OCI-LY7 (cell line): Measurements from ENCODE around the gene DNM3. TPM values are rescaled to one million over a fixed set of nuclear protein-coding genes. Genes with fewer than 3 reads are reported as not detected.

Experiments
- BruUV-seq: library from RNA; stranded (reverse); fragments of 400-500 nt; replicated peaks from 2 replicates; lab custom pipeline; 2021; lab: Mats Ljungman, UMichigan
- CTCF ChIA-PET: fragments of 300-600 bp; sonication (Branson Sonifier 250); formaldehyde crosslinking; loops from one replicate; lab custom pipeline; 2022; ENCODE audit warnings: antibody characterized with exemption; ENCODE audit not compliant: unreplicated experiment; lab: Charles Lee
- POLR2A ChIA-PET: fragments of 300-600 bp; sonication (Branson Sonifier 250); formaldehyde crosslinking; loops from one replicate; lab custom pipeline; 2022; ENCODE audit warnings: antibody characterized with exemption; lab: Charles Lee
- DNase-seq: peaks from one replicate; pipeline ENCODE4 v3.0.0-alpha.2; 2015; ENCODE audit warnings: low spot score
- H2AFZ ChIP-seq: fragments of 200-600 bp; sonication (generic), shearing (Covaris generic); 2 replicates; pipeline ENCODE4 v1.6.1; 2014; ENCODE audit warnings: mild to moderate bottlenecking, antibody characterized with exemption, low read length, moderate library complexity
- H3K27ac ChIP-seq: fragments of 200-600 bp; sonication (generic); 2 replicates; pipeline ENCODE4 v1.5.1; 2014; ENCODE audit warnings: mixed run types, low read depth, mild to moderate bottlenecking, moderate library complexity, low read length, inconsistent platforms; ENCODE audit not compliant: poor library complexity, severe bottlenecking
- H3K36me3 ChIP-seq: fragments of 200-600 bp; sonication (generic); 2 replicates; pipeline ENCODE4 v1.6.1; 2014; ENCODE audit warnings: mild to moderate bottlenecking, antibody characterized with exemption, low read length, moderate library complexity, mixed read lengths; ENCODE audit not compliant: insufficient read depth
- H3K4me1 ChIP-seq: fragments of 200-600 bp; sonication (generic); 2 replicates; pipeline ENCODE4 v1.5.1; 2014; ENCODE audit warnings: mild to moderate bottlenecking, low read length; ENCODE audit not compliant: insufficient read depth, poor library complexity, severe bottlenecking
- H3K4me2 ChIP-seq: fragments of 200-600 bp; sonication (generic); 2 replicates; pipeline ENCODE4 v1.6.1; 2014; ENCODE audit warnings: mild to moderate bottlenecking, low read length
- H3K4me3 ChIP-seq: fragments of 200-600 bp; sonication (generic); 2 replicates; pipeline ENCODE4 v1.5.1; 2014; ENCODE audit warnings: mild to moderate bottlenecking, low read depth, low read length; ENCODE audit not compliant: poor library complexity, severe bottlenecking
- H3K79me2 ChIP-seq: fragments of 200-600 bp; sonication (generic); 2 replicates; pipeline ENCODE4 v1.6.1; 2016; ENCODE audit warnings: low read depth, mild to moderate bottlenecking, low read length, moderate library complexity, mixed read lengths; ENCODE audit not compliant: insufficient read depth
- H3K9me2 ChIP-seq: fragments of 200-600 bp; sonication (generic); 2 replicates; pipeline ENCODE4 v1.6.1; 2016; ENCODE audit warnings: mild to moderate bottlenecking, low read length, mixed read lengths; ENCODE audit not compliant: insufficient read depth
- H3K9me3 ChIP-seq: fragments of 200-600 bp; sonication (generic); 2 replicates; pipeline ENCODE4 v1.6.1; 2014; ENCODE audit warnings: mild to moderate bottlenecking, mixed run types, low read length, mixed read lengths
- H4K20me1 ChIP-seq: fragments of 200-600 bp; sonication (generic); 2 replicates; pipeline ENCODE4 v1.6.1; 2014; ENCODE audit warnings: mild to moderate bottlenecking, antibody characterized with exemption, low read length, moderate library complexity, mixed read lengths; ENCODE audit not compliant: insufficient read depth
- CTCF ChIP-seq: fragments of 200-600 bp; sonication (generic); conservative IDR thresholded peaks from 2 replicates; pipeline ENCODE4 v1.5.1; 2014; ENCODE audit warnings: mild to moderate bottlenecking, antibody characterized with exemption, low read length, moderate library complexity, mixed read lengths
- EZH2phosphoT487 ChIP-seq: fragments of 200-600 bp; sonication (generic); IDR thresholded peaks from 2 replicates; pipeline ENCODE4 v1.6.1; 2018; ENCODE audit warnings: low read depth, borderline replicate concordance, mild to moderate bottlenecking, mixed run types, antibody characterized with exemption, low read length, moderate library complexity, mixed read lengths
- intact Hi-C: fragments of 100-400 bp; cut with micrococcal nuclease; formaldehyde crosslinking; loops from one replicate; pipeline ENCODE4 v1.10.0; 2022; ENCODE audit not compliant: unreplicated experiment
- total RNA-seq, 2 experiments: library from RNA; depleted of rRNA in 1 of 2; stranded (reverse); fragments of >200 nt in 1 of 2; shearing (Covaris generic) in 1 of 2; gene quantifications; 2 replicates each; pipeline ENCODE4 v1.2.3, GENCODE V29; 2014 to 2022

The DNM3 gene
- total RNA-seq, 2 experiments from 2014 or later = 0.47 to 0.61 TPM

- no peaks in the 10 kb centered on the region for H4K20me1 ChIP-seq
- H3K9me3 ChIP-seq = no peaks in the 10 kb centered on the region
- no peaks in the 10 kb centered on the region for H3K79me2 ChIP-seq
- no peak overlapping the region for H3K4me2 ChIP-seq
- no peak overlapping the region for H3K4me3 ChIP-seq
- H3K9me2 ChIP-seq = no peaks in the 10 kb centered on the region
- TF ChIP-seq CTCF (no peak), EZH2phosphoT487 (no peak)
- H3K27ac ChIP-seq = no peak overlapping the region
- H3K4me1 ChIP-seq = no peaks in the 10 kb centered on the region
- no peaks in the 10 kb centered on the region for H3K36me3 ChIP-seq
- no peak for DNase-seq
- no TSS peak for BruUV-seq
- ChIA-PET POLR2A (no interaction called here), CTCF (no interaction called here)
- intact Hi-C loops = no loop called here
- H2AFZ ChIP-seq = no peak overlapping the region
Measured at GRCh38 chr1:171860696-171861095, 19.4 kb downstream of the DNM3 start.

GRCh38 chr1:171863531-171863930 is 22.2 kb downstream of the DNM3 start:
- no peak overlapping the region for H2AFZ ChIP-seq
- no peaks in the 10 kb centered on the region for H3K9me2 ChIP-seq
- H3K4me3 ChIP-seq = no peak overlapping the region
- no peaks in the 10 kb centered on the region for H3K9me3 ChIP-seq
- no peaks in the 10 kb centered on the region for H4K20me1 ChIP-seq
- ChIA-PET POLR2A (interaction anchor here (0.7 kb wide), 1 partner anchor 29 kb away, joined by 4 read pairs; no protein-coding TSS in a partner anchor), CTCF (no interaction called here)
- H3K27ac ChIP-seq = no peak overlapping the region
- H3K79me2 ChIP-seq = no peaks in the 10 kb centered on the region
- DNase-seq = no peak
- no TSS peak for BruUV-seq
- intact Hi-C loops = no loop called here
- TF ChIP-seq EZH2phosphoT487 (no peak), CTCF (no peak)
- no peaks in the 10 kb centered on the region for H3K4me1 ChIP-seq
- H3K4me2 ChIP-seq = no peak overlapping the region
- no peaks in the 10 kb centered on the region for H3K36me3 ChIP-seq

GRCh38 chr1:171864308-171864707 is 23.0 kb downstream of the DNM3 start:
- intact Hi-C loops = no loop called here
- no peak overlapping the region for H3K4me2 ChIP-seq
- H3K9me3 ChIP-seq = no peaks in the 10 kb centered on the region
- no peaks in the 10 kb centered on the region for H3K36me3 ChIP-seq
- no peak overlapping the region for H2AFZ ChIP-seq
- ChIA-PET CTCF (interaction anchor here (0.6 kb wide), 1 partner anchor 133 kb away, joined by 4 read pairs; no protein-coding TSS in a partner anchor), POLR2A (no interaction called here)
- no peaks in the 10 kb centered on the region for H3K9me2 ChIP-seq
- DNase-seq = no peak
- H3K4me1 ChIP-seq = no peaks in the 10 kb centered on the region
- no peak overlapping the region for H3K4me3 ChIP-seq
- H4K20me1 ChIP-seq = no peaks in the 10 kb centered on the region
- no peak overlapping the region for H3K27ac ChIP-seq
- TF ChIP-seq CTCF = no peak
- TF ChIP-seq EZH2phosphoT487 = no peak
- no peaks in the 10 kb centered on the region for H3K79me2 ChIP-seq
- BruUV-seq = no TSS peak
